Frontal cortex (tissue), 4 donors: ENCODE results near the gene DCBLD2. TPM values are rescaled to one million over a fixed set of nuclear protein-coding genes. Genes with fewer than 3 reads are reported as not detected.

Experiments
- DNase-seq, 2 donors: peaks; one replicate each; pipeline ENCODE4 v3.0.0; 2012; ENCODE audit warnings: low spot score in 2 of 2
- FAIRE-seq: peaks from 2 replicates; lab custom pipeline; 2012; peaks lifted over from hg19 to GRCh38; lab: Jason Lieb, UNC
- total RNA-seq: library from RNA; depleted of rRNA; stranded (reverse); fragments of >200 nt; gene quantifications from one replicate; pipeline ENCODE4 v1.2.3, GENCODE V29; 2014
- donor health status: control.
- donor health status: control.
- donor health status: control.

Gene DCBLD2
- total RNA-seq, 1 donor from 2014 or later: 31.4 TPM

GRCh38 chr3:98805571-98805970 lies 95.9 kb downstream of the DCBLD2 start:
- FAIRE-seq: no peak
- no peak for DNase-seq

- DNase-seq (no peak), FAIRE-seq (no peak)
Measured at GRCh38 chr3:98801043-98801747, 100.3 kb downstream of the DCBLD2 start.

GRCh38 chr3:98800401-98800800 lies 101.1 kb downstream of the DCBLD2 start:
- FAIRE-seq (no peak), DNase-seq (no peak)

GRCh38 chr3:98799479-98799878 lies 102.0 kb downstream of the DCBLD2 start:
- FAIRE-seq: no peak
- no peak for DNase-seq

- no peak for FAIRE-seq
Measured at GRCh38 chr3:98798820-98799219, 102.7 kb downstream of the DCBLD2 start.

GRCh38 chr3:98797905-98798304 lies 103.6 kb downstream of the DCBLD2 start:
- no peak for DNase-seq
- FAIRE-seq: no peak

More at GRCh38 chr3:98798820-98799219, 102.7 kb downstream of the DCBLD2 start:
- DNase-seq: no peak

- DNase-seq (no peak), FAIRE-seq (no peak)
Measured at GRCh38 chr3:98796334-98796733, 105.2 kb downstream of the DCBLD2 start.

- DNase-seq (no peak), FAIRE-seq (no peak)
Measured at GRCh38 chr3:98793971-98794370, 107.5 kb downstream of the DCBLD2 start.

- no peak for FAIRE-seq
- DNase-seq: no peak
Measured at GRCh38 chr3:98791341-98792325, 109.9 kb downstream of the DCBLD2 start.

GRCh38 chr3:98788651-98789050 lies 112.8 kb downstream of the DCBLD2 start:
- FAIRE-seq (no peak), DNase-seq (no peak)

- DNase-seq: no peak
- FAIRE-seq: no peak
Measured at GRCh38 chr3:98787181-98787580, 114.3 kb downstream of the DCBLD2 start.

- DNase-seq: no peak
- no peak for FAIRE-seq
Measured at GRCh38 chr3:98786364-98787006, 115.0 kb downstream of the DCBLD2 start.

- DNase-seq (no peak), FAIRE-seq (no peak)
Measured at GRCh38 chr3:98784666-98785600, 116.6 kb downstream of the DCBLD2 start.

GRCh38 chr3:98784042-98784441 lies 117.5 kb downstream of the DCBLD2 start:
- DNase-seq (no peak), FAIRE-seq (no peak)

- FAIRE-seq (no peak), DNase-seq (no peak)
Measured at GRCh38 chr3:98782824-98783500, 118.5 kb downstream of the DCBLD2 start.

- FAIRE-seq (no peak), DNase-seq (no peak)
Measured at GRCh38 chr3:98780343-98780742, 121.2 kb downstream of the DCBLD2 start.

- DNase-seq: peak; percentile 15 to 21
- peak; percentile 65 for FAIRE-seq
Measured at GRCh38 chr3:98779541-98780335, 121.8 kb downstream of the DCBLD2 start.

- DNase-seq (no peak), FAIRE-seq (no peak)
Measured at GRCh38 chr3:98778852-98779413, 122.6 kb downstream of the DCBLD2 start.
